NCI-H2107 (cell line): ENCODE data around the gene NEURL1.
"Not testable (repeated sequence)": the region's sequence is repeated elsewhere in the genome, so short reads cannot be mapped to it uniquely, and the experiment has no call there.

Experiments
- DNase-seq: peaks from one replicate; lab custom pipeline; 2025; lab: John Stamatoyannopoulos, UW

The NEURL1 gene

GRCh38 chr10:103465411-103466179 lies 27.9 kb upstream of the NEURL1 start:
- no peak for DNase-seq

GRCh38 chr10:103466734-103467133 lies 26.8 kb upstream of the NEURL1 start:
- DNase-seq = no peak

- DNase-seq = no peak
Measured at GRCh38 chr10:103467406-103467805, 26.1 kb upstream of the NEURL1 start.

GRCh38 chr10:103469201-103469600 lies 24.3 kb upstream of the NEURL1 start:
- no peak for DNase-seq

GRCh38 chr10:103470761-103471653 lies 22.5 kb upstream of the NEURL1 start:
- no peak for DNase-seq

- DNase-seq = no peak
Measured at GRCh38 chr10:103472005-103472404, 21.5 kb upstream of the NEURL1 start.

GRCh38 chr10:103473261-103473671 lies 20.2 kb upstream of the NEURL1 start:
- no peak for DNase-seq

GRCh38 chr10:103474077-103474476 lies 19.4 kb upstream of the NEURL1 start:
- no peak for DNase-seq

GRCh38 chr10:103475437-103475836 lies 18.1 kb upstream of the NEURL1 start:
- no peak for DNase-seq

- DNase-seq = no peak
Measured at GRCh38 chr10:103476046-103476768, 17.3 kb upstream of the NEURL1 start.

- DNase-seq = no peak
Measured at GRCh38 chr10:103478671-103479070, 14.8 kb upstream of the NEURL1 start.

GRCh38 chr10:103479135-103479534 lies 14.4 kb upstream of the NEURL1 start, which contains the start of gene CALHM3:
CALHM3 (minus strand) TSS chr10:103479240; CDS start chr10:103479032, 208 bp downstream.
- no peak for DNase-seq

- DNase-seq = no peak
Measured at GRCh38 chr10:103480521-103480920, 13.0 kb upstream of the NEURL1 start.

- no peak for DNase-seq
Measured at GRCh38 chr10:103481974-103482531, 11.5 kb upstream of the NEURL1 start.

GRCh38 chr10:103486635-103487409 lies 6.7 kb upstream of the NEURL1 start:
- DNase-seq = not testable (repeated sequence)

GRCh38 chr10:103487410-103487708 lies 6.1 kb upstream of the NEURL1 start:
- no peak for DNase-seq

- no peak for DNase-seq
Measured at GRCh38 chr10:103490986-103491314, 2.6 kb upstream of the NEURL1 start.

- no peak for DNase-seq
Measured at GRCh38 chr10:103491729-103492364, 1.7 kb upstream of the NEURL1 start.

GRCh38 chr10:103492655-103493261 lies 747 bp upstream of the NEURL1 start:
- DNase-seq = no peak
